Thyroid gland (tissue), 4 donors: ENCODE results near the gene TBPL2. TPM values are rescaled to one million over a fixed set of nuclear protein-coding genes. Genes with fewer than 3 reads are reported as not detected.

ENCODE experiments used
- DNase-seq, 2 donors: peaks; one replicate each; pipeline ENCODE4 v3.0.0-alpha.2; 2019
- H3K27ac ChIP-seq, 3 donors: fragments of 200-600 bp; sonication (generic); 1 replicate in 2 of 3; 2 replicates in 1 of 3; pipeline ENCODE4 v1.5.1; 2016 to 2019; ENCODE audit warnings: mild to moderate bottlenecking in 1 of 3, moderate library complexity in 1 of 3
- H3K27me3 ChIP-seq: fragments of 200-600 bp; sonication (generic); one replicate; pipeline ENCODE4 v1.5.1; 2019
- H3K36me3 ChIP-seq, 2 donors: fragments of 200-600 bp; sonication (generic); one replicate each; pipeline ENCODE4 v1.5.1; 2016 to 2019
- H3K4me1 ChIP-seq, 2 donors: fragments of 200-600 bp; sonication (generic); one replicate each; pipeline ENCODE4 v1.5.1; 2017 to 2019
- H3K4me3 ChIP-seq, 3 donors: fragments of 200-600 bp; sonication (generic); replicated peaks in 1 of 3; 1 replicate in 2 of 3; 2 replicates in 1 of 3; pipeline ENCODE4 v1.5.1; 2016; ENCODE audit warnings: mild to moderate bottlenecking in 1 of 3
- H3K9me3 ChIP-seq: fragments of 200-600 bp; sonication (generic); one replicate; pipeline ENCODE4 v1.5.1; 2017
- POLR2A ChIP-seq, 2 donors: fragments of 450-650 bp; IDR thresholded peaks; one replicate each; pipeline ENCODE4 v1.6.1; 2017; ENCODE audit warnings: antibody characterized with exemption in 2 of 2, mild to moderate bottlenecking in 2 of 2, moderate library complexity in 1 of 2
- WGBS, 2 donors: methylation state at CpG; one replicate each; pipeline ENCODE4 v1.1.5; 2017; 5-methylcytosine and 5-hydroxymethylcytosine counted together
- intact Hi-C: fragments of 100-400 bp; cut with DNase I; formaldehyde crosslinking; loops from one replicate; pipeline ENCODE4 v1.15.1; 2023
- total RNA-seq, 4 donors: library from RNA; depleted of rRNA; stranded (reverse); fragments of >200 nt; gene quantifications; one replicate each; pipeline ENCODE4 v1.2.3, GENCODE V29; 2016
- TF ChIP-seq, protein P1 (sequence below), 6 experiments: fragments of 200-600 bp in 3 of 6; fragments of 450-650 bp in 3 of 6; sonication (generic) in 3 of 6; IDR thresholded peaks; one replicate each; pipeline ENCODE4 v1.5.1; 2016 to 2019; ENCODE audit warnings: antibody characterized with exemption in 6 of 6, mild to moderate bottlenecking in 2 of 6, inconsistent platforms in 1 of 6, moderate library complexity in 1 of 6

TBPL2 gene
- total RNA-seq, 4 donors from 2014 or later, result not detected

DNA sequence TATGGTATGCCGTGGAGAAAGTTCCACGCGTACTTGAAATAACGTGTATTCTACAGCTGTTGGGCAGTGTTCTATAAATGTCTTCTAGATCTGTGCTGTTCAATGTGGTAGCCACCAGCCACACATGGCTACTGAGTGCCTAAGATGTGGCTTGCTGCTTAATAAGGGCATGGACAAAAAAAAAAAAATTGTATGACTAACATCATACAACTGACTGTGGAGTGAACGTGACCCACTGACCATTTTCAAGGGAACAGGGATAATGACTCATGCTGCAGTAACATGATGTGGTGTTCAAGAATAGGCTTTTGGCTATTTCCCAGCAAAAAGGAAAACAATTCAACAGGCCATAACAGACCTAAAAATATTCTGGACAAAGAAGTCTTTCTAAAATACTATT lies 41.7 kb downstream of the TBPL2 start:
- Histone ChIP-seq H3K9me3 (no peaks in the 10 kb centered on the region), H3K4me1 (peaks cover 7% of the 10 kb centered on the region in 2 donors), H3K4me3 (no peak overlapping the region), H3K27me3 (no peaks in the 10 kb centered on the region), H3K36me3 (peaks cover 0 to 5% of the 10 kb centered on the region in 2 donors), H3K27ac (peak overlapping the region in 1 of 3 donors; percentile 28)
- TF ChIP-seq, protein P1, sequence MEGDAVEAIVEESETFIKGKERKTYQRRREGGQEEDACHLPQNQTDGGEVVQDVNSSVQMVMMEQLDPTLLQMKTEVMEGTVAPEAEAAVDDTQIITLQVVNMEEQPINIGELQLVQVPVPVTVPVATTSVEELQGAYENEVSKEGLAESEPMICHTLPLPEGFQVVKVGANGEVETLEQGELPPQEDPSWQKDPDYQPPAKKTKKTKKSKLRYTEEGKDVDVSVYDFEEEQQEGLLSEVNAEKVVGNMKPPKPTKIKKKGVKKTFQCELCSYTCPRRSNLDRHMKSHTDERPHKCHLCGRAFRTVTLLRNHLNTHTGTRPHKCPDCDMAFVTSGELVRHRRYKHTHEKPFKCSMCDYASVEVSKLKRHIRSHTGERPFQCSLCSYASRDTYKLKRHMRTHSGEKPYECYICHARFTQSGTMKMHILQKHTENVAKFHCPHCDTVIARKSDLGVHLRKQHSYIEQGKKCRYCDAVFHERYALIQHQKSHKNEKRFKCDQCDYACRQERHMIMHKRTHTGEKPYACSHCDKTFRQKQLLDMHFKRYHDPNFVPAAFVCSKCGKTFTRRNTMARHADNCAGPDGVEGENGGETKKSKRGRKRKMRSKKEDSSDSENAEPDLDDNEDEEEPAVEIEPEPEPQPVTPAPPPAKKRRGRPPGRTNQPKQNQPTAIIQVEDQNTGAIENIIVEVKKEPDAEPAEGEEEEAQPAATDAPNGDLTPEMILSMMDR (IDR thresholded peaks at IDR 0.05), result no peak
- TF ChIP-seq POLR2A (IDR thresholded peaks at IDR 0.05), result no peak
- intact Hi-C loops, result no loop called here
- 85 to 87% methylated on average over 5 of the region's 5 CpGs for WGBS, 2 donors
- no peak for DNase-seq

- Histone ChIP-seq H3K27ac (no peak overlapping the region), H3K9me3 (no peaks in the 10 kb centered on the region), H3K4me1 (peaks cover 10 to 15% of the 10 kb centered on the region in 2 donors), H3K4me3 (no peak overlapping the region), H3K27me3 (no peaks in the 10 kb centered on the region), H3K36me3 (peaks cover 0 to 9% of the 10 kb centered on the region in 2 donors)
- WGBS, 2 donors, result 96 to 98% methylated on average over 4 of the region's 4 CpGs
- no peak for TF ChIP-seq POLR2A (IDR thresholded peaks at IDR 0.05)
- TF ChIP-seq, protein P1 (IDR thresholded peaks at IDR 0.05), result no peak
- intact Hi-C loops, result no loop called here
- DNase-seq, result no peak
These were observed 51.1 kb downstream of the TBPL2 start for GRCh38 chr14:55389330-55389729.

GRCh38 chr14:55388160-55388559 lies 52.3 kb downstream of the TBPL2 start:
- intact Hi-C loops, result no loop called here
- TF ChIP-seq, protein P1 (IDR thresholded peaks at IDR 0.05), result no peak
- no peak for TF ChIP-seq POLR2A (IDR thresholded peaks at IDR 0.05)
- H3K36me3 ChIP-seq, result peaks cover 0 to 9% of the 10 kb centered on the region in 2 donors

DNA sequence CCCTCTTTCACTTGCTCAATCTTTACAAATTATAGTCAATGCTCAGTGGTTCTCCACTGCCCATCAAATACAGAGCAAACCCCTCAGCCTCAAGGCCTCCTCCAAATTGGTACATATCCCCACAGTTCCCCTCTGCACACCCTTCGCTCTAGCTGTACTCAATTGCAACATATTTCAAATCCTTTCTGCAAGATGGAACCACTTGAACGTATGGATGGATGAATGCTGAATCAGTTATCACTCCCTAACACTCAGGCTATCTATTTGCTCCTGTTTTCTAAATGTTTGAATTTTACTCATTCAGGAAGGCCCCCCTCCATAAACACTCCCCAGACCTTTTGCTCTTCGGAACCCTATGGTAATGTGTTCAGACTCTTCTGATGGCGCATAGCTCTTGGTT lies 53.3 kb downstream of the TBPL2 start:
- no peak overlapping the region for H3K4me3 ChIP-seq
- H3K36me3 ChIP-seq, result peaks cover 0 to 9% of the 10 kb centered on the region in 2 donors
- WGBS, 2 donors, result 97 to 98% methylated on average over 4 of the region's 4 CpGs
- H3K27me3 ChIP-seq, result no peaks in the 10 kb centered on the region
- TF ChIP-seq, protein P1 (IDR thresholded peaks at IDR 0.05), result no peak
- TF ChIP-seq POLR2A (IDR thresholded peaks at IDR 0.05), result no peak
- intact Hi-C loops, result no loop called here
- H3K9me3 ChIP-seq, result no peaks in the 10 kb centered on the region
- peak overlapping the region in 2 of 3 donors; percentile 45 to 73 for H3K27ac ChIP-seq
- H3K4me1 ChIP-seq, result peaks cover 24 to 31% of the 10 kb centered on the region in 2 donors
- DNase-seq, result no peak

More at GRCh38 chr14:55388160-55388559, 52.3 kb downstream of the TBPL2 start:
- Histone ChIP-seq H3K9me3 (no peaks in the 10 kb centered on the region), H3K4me3 (no peak overlapping the region), H3K27ac (no peak overlapping the region), H3K27me3 (no peaks in the 10 kb centered on the region), H3K4me1 (peaks cover 18 to 25% of the 10 kb centered on the region in 2 donors)
- DNase-seq, result no peak

- intact Hi-C loops, result no loop called here
- no peak for TF ChIP-seq POLR2A (IDR thresholded peaks at IDR 0.05)
- TF ChIP-seq, protein P1 (IDR thresholded peaks at IDR 0.05), result no peak
- 60 to 61% methylated on average over 6 of the region's 6 CpGs for WGBS, 2 donors
- H3K27ac ChIP-seq, result peak overlapping the region; percentile 17 to 73 (median 45)
- no peaks in the 10 kb centered on the region for H3K9me3 ChIP-seq
- no peak overlapping the region for H3K4me3 ChIP-seq
- H3K4me1 ChIP-seq, result peaks cover 27 to 35% of the 10 kb centered on the region in 2 donors
- peaks cover 0 to 9% of the 10 kb centered on the region in 2 donors for H3K36me3 ChIP-seq
- DNase-seq, result peak; percentile 54 to 64
- no peaks in the 10 kb centered on the region for H3K27me3 ChIP-seq
These were observed 54.2 kb downstream of the TBPL2 start for GRCh38 chr14:55386037-55386808.
